Measurements from ENCODE around the gene KCNB1.
"Not testable (repeated sequence)": the region's sequence is repeated elsewhere in the genome, so short reads cannot be mapped to it uniquely, and the experiment has no call there.

Gene KCNB1

DNA sequence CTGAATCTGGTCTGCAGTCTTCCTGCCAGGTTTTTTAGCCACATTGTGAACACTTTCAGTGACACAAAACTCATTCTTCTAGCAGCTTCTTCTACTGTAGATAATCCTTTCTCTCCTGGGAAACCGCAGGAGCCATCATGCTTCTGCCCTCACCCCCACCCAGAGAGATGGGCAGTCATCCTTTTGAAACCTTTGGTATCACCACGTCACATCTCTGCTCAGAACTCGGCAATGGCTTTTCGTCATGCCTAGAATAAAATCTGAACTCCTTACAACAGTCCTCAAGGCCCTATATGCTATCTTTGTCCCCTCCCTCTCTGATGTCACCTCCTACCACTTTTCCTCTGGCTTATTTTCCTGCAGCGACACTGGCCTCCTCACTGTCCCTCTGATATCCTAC lies 158.2 kb downstream of the KCNB1 start:
- no peaks in the 10 kb centered on the region for H3K36me3 ChIP-seq (ENCODE audit: control insufficient read depth, low read depth, low read length)
- H3K9me3 ChIP-seq (ENCODE audit: control insufficient read depth, low read depth, low read length), result no peaks in the 10 kb centered on the region
- no peak overlapping the region for H3K4me3 ChIP-seq (ENCODE audit: low read length)
- peaks cover 13% of the 10 kb centered on the region for H3K27me3 ChIP-seq (ENCODE audit: control insufficient read depth, insufficient read depth, low read length)
- H3K27ac ChIP-seq (ENCODE audit: low read length), result no peak overlapping the region
- H3K4me1 ChIP-seq (ENCODE audit: control insufficient read depth, low read depth, low read length), result peaks cover 5% of the 10 kb centered on the region
- H3K9ac ChIP-seq (ENCODE audit: low read length), result no peak overlapping the region

DNA sequence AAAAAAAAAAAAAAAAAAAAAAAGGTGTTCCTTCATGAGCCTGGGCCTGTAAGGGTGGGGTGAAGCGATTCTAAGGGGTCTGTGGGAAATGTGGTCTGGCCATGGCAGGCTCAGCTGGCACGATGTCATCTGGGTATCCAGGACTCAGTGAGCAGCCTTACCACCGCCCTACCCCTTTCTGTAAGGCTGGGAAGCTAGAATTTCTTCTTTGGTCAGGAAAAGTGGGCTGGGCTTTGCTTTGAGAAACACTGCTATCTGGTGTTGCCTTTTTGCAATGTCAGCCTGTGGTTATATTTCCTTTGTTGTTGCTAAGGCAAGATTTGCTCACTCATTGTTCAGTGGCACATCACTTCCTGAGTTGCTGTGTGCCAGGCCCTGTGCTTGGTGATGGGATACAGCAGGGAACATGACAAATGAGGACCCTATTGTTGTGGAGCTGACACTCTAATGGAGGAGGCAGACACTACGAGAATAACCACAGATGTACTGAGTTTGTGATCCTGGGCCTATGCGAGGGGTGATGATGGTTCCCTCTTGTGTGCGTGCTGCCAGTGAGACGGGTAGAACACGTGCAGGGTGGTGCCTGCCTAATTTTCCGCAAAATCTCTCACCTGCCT lies 158.7 kb downstream of the KCNB1 start:
- Histone ChIP-seq H3K9ac (ENCODE audit: low read length) (no peak overlapping the region), H3K27me3 (ENCODE audit: control insufficient read depth, insufficient read depth, low read length) (peaks cover 19% of the 10 kb centered on the region), H3K4me3 (ENCODE audit: low read length) (no peak overlapping the region), H3K36me3 (ENCODE audit: control insufficient read depth, low read depth, low read length) (no peaks in the 10 kb centered on the region), H3K27ac (ENCODE audit: low read length) (no peak overlapping the region), H3K4me1 (ENCODE audit: control insufficient read depth, low read depth, low read length) (peaks cover 5% of the 10 kb centered on the region), H3K9me3 (ENCODE audit: control insufficient read depth, low read depth, low read length) (no peaks in the 10 kb centered on the region)

DNA sequence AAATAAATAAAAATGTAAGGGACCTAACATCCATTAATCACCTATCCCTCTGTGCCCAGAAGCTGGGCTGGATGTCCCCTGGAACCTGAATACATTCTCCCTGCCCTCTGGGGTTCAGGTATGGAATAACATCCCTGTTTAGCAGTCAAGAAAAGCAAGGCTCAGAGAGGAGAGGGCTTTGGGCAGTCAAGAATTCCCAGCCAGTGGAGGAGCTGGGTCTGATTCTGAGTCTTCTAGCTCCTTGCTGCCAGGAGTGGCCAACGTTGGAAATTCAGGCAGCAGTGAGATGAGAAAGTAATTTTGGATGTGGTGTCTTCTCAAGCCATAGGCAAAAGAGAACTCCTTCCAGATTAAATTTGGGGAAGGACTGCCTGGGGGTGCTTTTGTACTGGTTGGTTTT lies 162.0 kb downstream of the KCNB1 start:
- H3K27ac ChIP-seq (ENCODE audit: low read length), result no peak overlapping the region
- H3K36me3 ChIP-seq (ENCODE audit: control insufficient read depth, low read depth, low read length), result no peaks in the 10 kb centered on the region
- peaks cover 51% of the 10 kb centered on the region for H3K27me3 ChIP-seq (ENCODE audit: control insufficient read depth, insufficient read depth, low read length)
- H3K9ac ChIP-seq (ENCODE audit: low read length), result no peak overlapping the region
- no peak overlapping the region for H3K4me3 ChIP-seq (ENCODE audit: low read length)
- H3K4me1 ChIP-seq (ENCODE audit: control insufficient read depth, low read depth, low read length), result peaks cover 5% of the 10 kb centered on the region
- H3K9me3 ChIP-seq (ENCODE audit: control insufficient read depth, low read depth, low read length), result no peaks in the 10 kb centered on the region

DNA sequence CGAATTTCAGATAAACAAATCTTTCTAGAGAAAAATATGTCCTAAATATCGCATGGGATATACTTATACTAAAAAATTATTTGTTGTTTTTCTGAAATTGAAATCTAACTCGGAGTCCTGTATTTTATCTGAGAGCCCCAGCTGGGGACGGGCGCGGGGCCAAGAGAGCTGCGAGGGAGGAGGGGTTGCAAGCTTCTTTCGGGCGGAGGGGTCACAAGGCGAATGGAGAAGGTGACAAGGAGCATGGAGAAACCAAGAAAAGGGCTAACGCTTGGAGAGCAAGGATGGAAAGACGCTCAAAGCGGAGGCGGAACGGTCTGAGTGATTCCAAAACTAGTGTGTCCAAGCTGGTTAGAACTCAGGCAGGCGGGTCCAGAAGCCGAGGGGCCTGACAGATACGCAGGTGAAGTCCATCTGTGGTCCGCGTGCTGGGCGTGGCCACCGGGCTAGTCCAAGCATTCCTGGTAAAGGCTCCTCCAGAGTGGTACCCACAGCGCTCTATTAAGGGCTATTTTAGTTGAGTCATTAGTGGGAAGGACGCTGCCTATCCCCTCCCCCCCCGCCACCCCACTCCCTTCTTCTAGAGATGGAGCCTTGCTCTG lies 163.2 kb downstream of the KCNB1 start:
- H3K27ac ChIP-seq (ENCODE audit: low read length), result no peak overlapping the region
- peaks cover 5% of the 10 kb centered on the region for H3K4me1 ChIP-seq (ENCODE audit: control insufficient read depth, low read depth, low read length)
- peak overlapping the region; percentile 69 for H3K4me3 ChIP-seq (ENCODE audit: low read length)
- H3K27me3 ChIP-seq (ENCODE audit: control insufficient read depth, insufficient read depth, low read length), result peaks cover 52% of the 10 kb centered on the region
- no peaks in the 10 kb centered on the region for H3K36me3 ChIP-seq (ENCODE audit: control insufficient read depth, low read depth, low read length)
- H3K9ac ChIP-seq (ENCODE audit: low read length), result no peak overlapping the region
- no peaks in the 10 kb centered on the region for H3K9me3 ChIP-seq (ENCODE audit: control insufficient read depth, low read depth, low read length)

DNA sequence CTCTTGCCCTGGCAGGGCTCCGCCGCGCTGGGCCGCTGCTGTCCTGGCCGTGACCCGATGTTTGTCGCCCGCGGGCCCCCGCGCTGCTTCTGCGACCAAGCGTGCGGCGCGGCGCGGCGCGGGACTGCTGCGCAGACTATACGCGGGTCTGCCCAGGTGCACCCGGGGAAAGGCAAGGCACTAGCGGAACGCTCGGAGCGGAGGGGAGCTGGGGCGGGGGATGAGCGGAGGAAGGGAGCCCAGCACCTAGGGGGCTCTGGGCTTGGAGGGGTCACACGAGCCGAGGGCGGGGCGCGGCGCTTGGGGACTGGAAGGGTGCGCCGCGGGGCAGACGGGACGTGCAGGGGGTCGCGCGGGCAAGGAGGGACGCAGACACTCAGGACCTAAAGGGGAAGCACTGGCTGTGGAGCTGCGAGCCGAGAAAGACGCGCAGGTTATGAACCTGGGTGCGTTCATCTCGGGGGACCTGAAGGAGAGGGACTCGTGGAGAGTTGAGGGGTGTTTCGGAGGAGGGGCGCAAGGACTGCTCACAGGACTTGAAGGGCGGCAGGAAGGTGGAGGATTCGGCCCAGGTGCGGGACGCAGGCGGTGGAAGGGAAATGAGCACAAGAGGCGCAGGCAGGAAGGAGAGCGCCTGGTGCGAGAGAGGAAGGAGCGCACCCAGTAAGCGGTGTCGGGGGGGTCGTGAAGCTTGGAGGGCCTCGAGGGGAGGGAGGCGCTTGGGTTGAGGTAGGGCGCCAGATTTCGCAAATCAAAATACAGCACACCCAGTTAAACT lies 163.8 kb downstream of the KCNB1 start:
- Histone ChIP-seq H3K27ac (ENCODE audit: low read length) (no peak overlapping the region), H3K9me3 (ENCODE audit: control insufficient read depth, low read depth, low read length) (no peaks in the 10 kb centered on the region), H3K27me3 (ENCODE audit: control insufficient read depth, insufficient read depth, low read length) (peaks cover 52% of the 10 kb centered on the region), H3K36me3 (ENCODE audit: control insufficient read depth, low read depth, low read length) (no peaks in the 10 kb centered on the region), H3K9ac (ENCODE audit: low read length) (no peak overlapping the region), H3K4me1 (ENCODE audit: control insufficient read depth, low read depth, low read length) (peaks cover 5% of the 10 kb centered on the region), H3K4me3 (ENCODE audit: low read length) (peak overlapping the region; percentile 69)

DNA sequence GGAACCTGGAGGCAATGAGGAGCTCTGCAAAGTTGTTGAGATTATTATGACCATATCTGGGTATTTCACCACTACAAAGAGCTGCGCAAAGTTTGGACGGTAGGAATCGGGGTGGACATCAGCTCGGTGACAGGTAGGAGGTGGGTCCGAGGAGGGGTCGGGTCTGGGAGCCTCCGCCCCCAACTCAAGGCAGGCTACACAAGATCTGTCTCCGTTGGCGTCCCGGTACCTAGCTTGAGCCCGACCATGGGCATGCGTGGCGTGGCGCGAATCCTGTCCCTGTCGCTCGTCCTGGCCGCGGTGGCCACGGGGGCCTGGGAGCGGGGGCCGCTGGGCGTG lies 164.4 kb downstream of the KCNB1 start:
- Histone ChIP-seq H3K27me3 (ENCODE audit: control insufficient read depth, insufficient read depth, low read length) (peaks cover 52% of the 10 kb centered on the region), H3K27ac (ENCODE audit: low read length) (no peak overlapping the region), H3K9ac (ENCODE audit: low read length) (no peak overlapping the region), H3K9me3 (ENCODE audit: control insufficient read depth, low read depth, low read length) (no peaks in the 10 kb centered on the region), H3K4me3 (ENCODE audit: low read length) (peak overlapping the region; percentile 69), H3K4me1 (ENCODE audit: control insufficient read depth, low read depth, low read length) (peaks cover 5% of the 10 kb centered on the region), H3K36me3 (ENCODE audit: control insufficient read depth, low read depth, low read length) (no peaks in the 10 kb centered on the region)

DNA sequence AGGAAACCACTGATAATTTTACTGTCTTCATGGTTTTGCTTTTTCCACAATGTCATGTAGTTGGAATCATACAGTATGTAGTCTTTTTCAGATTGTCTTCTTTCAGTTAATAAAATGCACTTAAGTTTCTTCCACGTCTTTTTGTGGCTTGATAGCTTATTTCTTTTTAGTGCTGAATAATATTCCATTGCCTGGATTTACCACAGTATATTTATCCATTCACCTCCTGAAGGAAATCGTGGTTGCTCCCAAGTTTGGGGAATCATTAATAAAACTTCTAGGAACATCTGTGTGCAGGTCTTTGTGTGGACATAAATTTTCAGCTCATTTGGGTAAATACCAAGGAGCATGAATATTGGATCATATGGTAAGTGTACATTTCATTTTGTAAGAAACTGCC lies 165.8 kb downstream of the KCNB1 start:
- no peak overlapping the region for H3K4me3 ChIP-seq (ENCODE audit: low read length)
- no peaks in the 10 kb centered on the region for H3K9me3 ChIP-seq (ENCODE audit: control insufficient read depth, low read depth, low read length)
- H3K27me3 ChIP-seq (ENCODE audit: control insufficient read depth, insufficient read depth, low read length), result peaks cover 52% of the 10 kb centered on the region
- no peak overlapping the region for H3K9ac ChIP-seq (ENCODE audit: low read length)
- peaks cover 5% of the 10 kb centered on the region for H3K4me1 ChIP-seq (ENCODE audit: control insufficient read depth, low read depth, low read length)
- no peaks in the 10 kb centered on the region for H3K36me3 ChIP-seq (ENCODE audit: control insufficient read depth, low read depth, low read length)
- no peak overlapping the region for H3K27ac ChIP-seq (ENCODE audit: low read length)

DNA sequence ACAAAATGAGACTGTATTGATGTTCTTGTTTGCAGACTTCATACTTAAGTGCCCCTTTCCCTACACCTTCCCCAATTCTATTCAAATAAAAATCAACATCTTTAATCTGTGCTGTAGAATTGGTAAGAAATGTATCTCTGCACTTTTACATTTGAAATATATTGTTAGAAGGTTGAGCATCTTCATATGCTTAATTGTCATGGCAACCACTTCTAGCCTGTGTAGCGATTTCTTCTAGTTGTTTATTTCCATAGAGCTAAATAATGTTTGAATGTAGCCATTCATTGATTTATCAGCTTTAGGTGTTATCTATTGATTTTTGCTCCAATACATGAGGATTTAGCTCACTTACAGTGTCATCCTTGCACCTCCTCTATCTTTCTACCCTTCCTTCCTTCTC lies 166.9 kb downstream of the KCNB1 start:
- Histone ChIP-seq H3K9ac (ENCODE audit: low read length) (no peak overlapping the region), H3K36me3 (ENCODE audit: control insufficient read depth, low read depth, low read length) (no peaks in the 10 kb centered on the region), H3K4me3 (ENCODE audit: low read length) (no peak overlapping the region), H3K4me1 (ENCODE audit: control insufficient read depth, low read depth, low read length) (no peaks in the 10 kb centered on the region), H3K27ac (ENCODE audit: low read length) (no peak overlapping the region), H3K9me3 (ENCODE audit: control insufficient read depth, low read depth, low read length) (no peaks in the 10 kb centered on the region), H3K27me3 (ENCODE audit: control insufficient read depth, insufficient read depth, low read length) (peaks cover 49% of the 10 kb centered on the region)

DNA sequence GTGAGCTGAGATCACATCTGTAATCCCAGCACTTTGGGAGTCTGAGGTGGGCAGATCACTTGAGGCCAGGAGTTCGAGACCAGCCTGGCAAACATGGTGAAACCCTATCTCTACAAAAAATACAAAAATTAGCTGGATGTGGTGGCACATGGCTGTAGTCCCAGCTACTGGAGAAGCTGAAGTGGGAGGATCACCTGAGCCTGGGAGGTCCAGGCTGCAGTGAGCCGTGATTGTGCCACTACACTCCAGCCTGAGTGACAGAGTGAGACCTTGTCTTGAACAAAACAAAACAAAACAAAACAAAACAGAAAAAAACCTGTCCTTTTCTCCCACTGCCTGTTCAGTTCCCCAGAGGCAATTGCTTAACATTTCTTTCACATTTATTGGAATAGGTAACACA lies 168.4 kb downstream of the KCNB1 start:
- not testable (repeated sequence) for H3K4me3 ChIP-seq (ENCODE audit: low read length); H3K9me3 ChIP-seq (ENCODE audit: control insufficient read depth, low read depth, low read length); H3K9ac ChIP-seq (ENCODE audit: low read length); H3K4me1 ChIP-seq (ENCODE audit: control insufficient read depth, low read depth, low read length); H3K36me3 ChIP-seq (ENCODE audit: control insufficient read depth, low read depth, low read length); H3K27ac ChIP-seq (ENCODE audit: low read length)
- peaks cover 36% of the 10 kb centered on the region for H3K27me3 ChIP-seq (ENCODE audit: control insufficient read depth, insufficient read depth, low read length)

Measured in iPS-18a (cell line).